ENCODE results near the gene ZNF365. TPM values are rescaled to one million over a fixed set of nuclear protein-coding genes. Genes with fewer than 3 reads are reported as not detected.

The ZNF365 gene
- polyA plus RNA-seq, 1 experiment: 3.7 TPM

DNA sequence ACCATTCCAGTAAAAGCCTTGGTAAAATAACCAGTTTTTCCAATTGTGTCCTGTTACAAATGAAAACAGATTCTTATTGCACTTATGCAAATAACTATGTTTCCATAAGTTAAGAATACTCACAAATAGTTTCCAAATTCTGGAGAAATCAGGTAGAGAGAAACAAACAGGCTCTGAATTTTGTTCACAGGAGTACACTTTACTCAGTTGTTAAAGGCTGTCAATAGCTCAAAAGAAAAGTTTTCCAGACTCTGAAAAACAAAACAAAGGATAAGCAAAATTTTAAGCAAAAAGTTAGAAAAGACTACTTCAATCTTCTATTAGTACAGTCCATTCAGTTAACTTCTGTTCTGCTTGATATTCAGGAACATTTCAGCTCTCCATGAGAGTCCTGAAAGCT lies 32.8 kb upstream of the ZNF365 start:
- H3K4me3 ChIP-seq (ENCODE audit: low read depth, low read length): no peak overlapping the region

DNA sequence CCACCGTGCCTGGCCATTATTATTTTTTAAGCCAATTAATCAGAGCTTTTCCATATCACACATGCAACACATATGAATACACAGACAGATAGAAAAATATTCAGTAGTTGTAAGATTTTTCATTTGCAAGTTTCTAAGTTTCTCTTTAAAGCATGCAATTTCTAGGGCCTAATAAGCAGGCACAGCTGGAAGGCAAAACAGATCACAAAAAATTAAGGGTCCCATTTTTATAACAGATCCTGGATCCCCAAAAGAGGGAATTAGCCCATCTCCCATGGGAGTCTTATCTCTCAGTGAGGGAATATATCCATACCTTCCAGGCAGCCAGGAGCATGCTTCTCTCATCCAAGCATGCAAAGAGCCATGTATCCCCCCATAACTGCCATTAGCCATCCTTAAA lies 31.2 kb upstream of the ZNF365 start:
- ChIA-PET CTCF (no interaction called here), POLR2A (no interaction called here)
- no peak for DNase-seq (ENCODE audit: low read depth)
- TF ChIP-seq, protein P1, sequence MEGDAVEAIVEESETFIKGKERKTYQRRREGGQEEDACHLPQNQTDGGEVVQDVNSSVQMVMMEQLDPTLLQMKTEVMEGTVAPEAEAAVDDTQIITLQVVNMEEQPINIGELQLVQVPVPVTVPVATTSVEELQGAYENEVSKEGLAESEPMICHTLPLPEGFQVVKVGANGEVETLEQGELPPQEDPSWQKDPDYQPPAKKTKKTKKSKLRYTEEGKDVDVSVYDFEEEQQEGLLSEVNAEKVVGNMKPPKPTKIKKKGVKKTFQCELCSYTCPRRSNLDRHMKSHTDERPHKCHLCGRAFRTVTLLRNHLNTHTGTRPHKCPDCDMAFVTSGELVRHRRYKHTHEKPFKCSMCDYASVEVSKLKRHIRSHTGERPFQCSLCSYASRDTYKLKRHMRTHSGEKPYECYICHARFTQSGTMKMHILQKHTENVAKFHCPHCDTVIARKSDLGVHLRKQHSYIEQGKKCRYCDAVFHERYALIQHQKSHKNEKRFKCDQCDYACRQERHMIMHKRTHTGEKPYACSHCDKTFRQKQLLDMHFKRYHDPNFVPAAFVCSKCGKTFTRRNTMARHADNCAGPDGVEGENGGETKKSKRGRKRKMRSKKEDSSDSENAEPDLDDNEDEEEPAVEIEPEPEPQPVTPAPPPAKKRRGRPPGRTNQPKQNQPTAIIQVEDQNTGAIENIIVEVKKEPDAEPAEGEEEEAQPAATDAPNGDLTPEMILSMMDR (IDR thresholded peaks at IDR 0.05; ENCODE audit: insufficient read depth, low read depth, low read length): no peak
- Histone ChIP-seq H3K4me3 (ENCODE audit: low read depth, low read length) (no peak overlapping the region), H3K27me3 (ENCODE audit: control insufficient read depth, insufficient read depth, low read length) (no peaks in the 10 kb centered on the region), H3K36me3 (ENCODE audit: control insufficient read depth, insufficient read depth, low read length) (no peaks in the 10 kb centered on the region)

More for the DNA sequence above, 32.8 kb upstream of the ZNF365 start:
- no peaks in the 10 kb centered on the region for H3K36me3 ChIP-seq (ENCODE audit: control insufficient read depth, insufficient read depth, low read length)
- H3K27me3 ChIP-seq (ENCODE audit: control insufficient read depth, insufficient read depth, low read length): no peaks in the 10 kb centered on the region
- no peak for DNase-seq (ENCODE audit: low read depth)
- TF ChIP-seq, protein P1 (IDR thresholded peaks at IDR 0.05; ENCODE audit: insufficient read depth, low read depth, low read length): no peak
- ChIA-PET POLR2A (no interaction called here), CTCF (interaction anchor here (1.0 kb wide), 1 partner anchor 9 kb away, joined by 3 read pairs; no protein-coding TSS in a partner anchor)

DNA sequence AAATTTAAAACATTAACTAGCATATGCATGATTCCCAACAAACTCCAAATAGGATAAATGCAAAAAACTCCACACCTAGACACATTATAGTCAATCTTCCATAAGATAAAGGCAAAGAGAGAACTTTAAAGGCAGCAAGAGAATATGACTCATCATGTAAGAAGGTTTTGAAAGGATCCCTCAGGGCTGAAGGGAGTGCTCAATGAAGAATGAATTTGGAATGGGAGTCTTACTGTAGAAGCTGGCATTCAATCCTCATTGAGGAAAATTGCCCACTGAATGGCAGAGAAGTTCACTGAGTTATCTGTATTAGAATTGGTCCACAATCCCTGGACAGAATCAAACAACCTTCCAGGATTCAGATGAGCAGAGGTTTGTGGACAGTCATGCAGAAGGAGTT lies 26.1 kb upstream of the ZNF365 start:
- Histone ChIP-seq H3K27me3 (ENCODE audit: control insufficient read depth, insufficient read depth, low read length) (no peaks in the 10 kb centered on the region), H3K4me3 (ENCODE audit: low read depth, low read length) (no peak overlapping the region), H3K36me3 (ENCODE audit: control insufficient read depth, insufficient read depth, low read length) (no peaks in the 10 kb centered on the region)
- no peak for DNase-seq (ENCODE audit: low read depth)
- ChIA-PET CTCF (no interaction called here), POLR2A (no interaction called here)
- TF ChIP-seq, protein P1 (IDR thresholded peaks at IDR 0.05; ENCODE audit: insufficient read depth, low read depth, low read length): no peak

DNA sequence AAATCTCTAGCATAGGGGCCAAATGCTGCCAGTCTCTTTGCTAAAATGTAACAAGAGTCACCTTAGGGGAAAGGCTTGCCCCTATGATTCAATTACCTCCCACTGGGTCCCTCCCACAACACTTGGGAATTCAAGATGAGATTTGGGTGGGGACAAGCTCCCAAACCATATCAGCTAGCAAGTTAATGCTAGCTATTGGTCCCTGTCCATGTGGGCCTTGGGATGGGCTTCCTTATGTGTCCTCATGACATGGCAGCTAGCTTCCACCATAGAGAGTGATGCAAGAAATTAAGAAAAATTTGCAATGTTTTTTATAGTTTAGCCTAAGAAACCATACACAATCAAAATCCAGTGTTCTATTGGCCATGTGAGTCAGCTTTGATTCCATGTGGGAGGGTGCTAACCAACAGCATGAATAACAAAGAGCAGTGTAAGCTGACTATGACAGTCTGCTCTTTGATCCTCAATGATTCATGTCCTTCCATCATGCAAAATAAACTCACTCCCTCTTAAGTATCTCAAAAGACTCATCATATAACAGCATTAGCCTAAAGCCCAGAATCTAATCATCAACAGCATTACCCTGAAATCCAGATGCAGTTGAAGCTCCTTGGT lies 21.7 kb upstream of the ZNF365 start:
- TF ChIP-seq, protein P1 (IDR thresholded peaks at IDR 0.05; ENCODE audit: insufficient read depth, low read depth, low read length): no peak
- ChIA-PET POLR2A (no interaction called here), CTCF (interaction anchor here (0.6 kb wide), 1 partner anchor 16 kb away, joined by 3 read pairs; no protein-coding TSS in a partner anchor)
- no peak for DNase-seq (ENCODE audit: low read depth)
- Histone ChIP-seq H3K27me3 (ENCODE audit: control insufficient read depth, insufficient read depth, low read length) (no peaks in the 10 kb centered on the region), H3K36me3 (ENCODE audit: control insufficient read depth, insufficient read depth, low read length) (no peaks in the 10 kb centered on the region), H3K4me3 (ENCODE audit: low read depth, low read length) (no peak overlapping the region)

DNA sequence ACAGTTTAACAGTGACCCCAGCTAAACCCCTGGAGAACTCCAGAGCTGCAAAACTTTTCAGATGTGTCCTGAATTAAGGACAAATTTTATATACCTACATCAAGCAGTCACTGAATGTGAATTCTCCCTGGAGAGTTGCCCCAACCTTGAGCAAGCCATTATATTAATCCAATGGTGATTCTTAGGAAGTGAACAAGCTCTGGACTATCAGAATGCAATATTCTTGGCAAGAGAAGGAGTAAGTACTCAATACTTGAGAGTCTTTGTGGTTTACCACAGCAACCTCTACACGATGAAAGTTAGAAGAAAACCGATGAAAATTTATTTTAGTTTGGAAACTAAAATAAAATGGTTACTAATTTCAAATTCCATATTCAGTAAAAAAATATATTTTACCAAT lies 19.3 kb upstream of the ZNF365 start:
- TF ChIP-seq, protein P1 (IDR thresholded peaks at IDR 0.05; ENCODE audit: insufficient read depth, low read depth, low read length): no peak
- no peaks in the 10 kb centered on the region for H3K36me3 ChIP-seq (ENCODE audit: control insufficient read depth, insufficient read depth, low read length)
- POLR2A ChIA-PET: no interaction called here
- CTCF ChIA-PET: interaction anchor here (1.0 kb wide), 1 partner anchor 10 kb away, joined by 3 read pairs; no protein-coding TSS in a partner anchor
- H3K27me3 ChIP-seq (ENCODE audit: control insufficient read depth, insufficient read depth, low read length): no peaks in the 10 kb centered on the region
- no peak for DNase-seq (ENCODE audit: low read depth)
- H3K4me3 ChIP-seq (ENCODE audit: low read depth, low read length): no peak overlapping the region

All from BJ (cell line).